Endothelial cell of umbilical vein (primary cell): ENCODE results near the gene ZNF516. TPM values are rescaled to one million over a fixed set of nuclear protein-coding genes. Genes with fewer than 3 reads are reported as not detected.

Experiments
- BruUV-seq: library from RNA; stranded (reverse); fragments of 400-500 nt; replicated peaks from 2 replicates; lab custom pipeline; 2021; lab: Mats Ljungman, UMichigan
- CTCF ChIA-PET: fragments of 300-600, 350-600 bp; sonication (Branson Sonifier 250); formaldehyde crosslinking; loops from one replicate; lab custom pipeline; 2021; ENCODE audit warnings: antibody characterized with exemption, inconsistent platforms; lab: Charles Lee
- POLR2A ChIA-PET: fragments of 300-600, 350-600 bp; sonication (Branson Sonifier 250); formaldehyde crosslinking; loops from one replicate; lab custom pipeline; 2021; ENCODE audit warnings: antibody characterized with exemption, inconsistent platforms; lab: Charles Lee
- DNase-seq: peaks from one replicate; pipeline ENCODE4 v3.0.0-alpha.2; 2011; ENCODE audit warnings: low read depth, low spot score
- FAIRE-seq: peaks from 2 replicates; lab custom pipeline; 2011; peaks lifted over from hg19 to GRCh38; lab: Jason Lieb, UNC
- H2AFZ ChIP-seq: 2 replicates; pipeline ENCODE4 v1.6.0; 2012; ENCODE audit warnings: low read depth, low read length, control low read depth, inconsistent platforms
- H3K27ac ChIP-seq: 2 replicates; pipeline ENCODE4 v1.5.1; 2011; ENCODE audit warnings: low read depth, mild to moderate bottlenecking, control low read depth, low read length, moderate library complexity; ENCODE audit not compliant: insufficient read depth
- H3K27me3 ChIP-seq, 2 experiments: 2 replicates each; pipeline versions ENCODE4 v1.6.0 to v1.6.1; 2011; ENCODE audit warnings: low read length in 2 of 2, mixed read lengths in 1 of 2; ENCODE audit not compliant: control insufficient read depth in 2 of 2, insufficient read depth in 2 of 2
- H3K36me3 ChIP-seq, 2 experiments: 2 replicates in 1 of 2; 3 replicates in 1 of 2; pipeline ENCODE4 v1.5.1; 2011; ENCODE audit warnings: low read length in 2 of 2, mild to moderate bottlenecking in 1 of 2, moderate library complexity in 1 of 2; ENCODE audit not compliant: control insufficient read depth in 2 of 2, insufficient read depth in 2 of 2; ENCODE audit errors: extremely low read depth in 1 of 2
- H3K4me1 ChIP-seq: 3 replicates; pipeline ENCODE4 v1.5.1; 2011; ENCODE audit warnings: mild to moderate bottlenecking, low read length; ENCODE audit not compliant: control insufficient read depth, insufficient read depth; ENCODE audit errors: extremely low read depth
- H3K4me2 ChIP-seq: 2 replicates; pipeline ENCODE4 v1.6.1; 2011; ENCODE audit warnings: low read length, control low read depth, mixed read lengths; ENCODE audit not compliant: insufficient read depth
- H3K4me3 ChIP-seq, 3 experiments: fragments of 200-600 bp in 1 of 3; sonication (generic), shearing (Covaris generic) in 1 of 3; replicated peaks in 1 of 3; 2 replicates each; pipeline ENCODE4 v1.5.1; 2011 to 2016; ENCODE audit warnings: control low read depth in 3 of 3, low read length in 3 of 3, mild to moderate bottlenecking in 2 of 3, inconsistent platforms in 1 of 3, low read depth in 1 of 3, moderate library complexity in 1 of 3; ENCODE audit not compliant: insufficient read depth in 1 of 3
- H3K79me2 ChIP-seq: 2 replicates; pipeline ENCODE4 v1.6.0; 2012; ENCODE audit warnings: low read length, inconsistent platforms; ENCODE audit not compliant: control insufficient read depth, insufficient read depth
- H3K9ac ChIP-seq: replicated peaks from 2 replicates; pipeline ENCODE3; 2011; ENCODE audit warnings: low read length, control low read depth; ENCODE audit not compliant: insufficient read depth; ENCODE audit errors: extremely low read depth
- H3K9me1 ChIP-seq: replicated peaks from 3 replicates; pipeline ENCODE4 v1.6.0; 2011; ENCODE audit warnings: mild to moderate bottlenecking, low read length; ENCODE audit not compliant: control insufficient read depth, insufficient read depth; ENCODE audit errors: extremely low read depth
- H3K9me3 ChIP-seq: replicated peaks from 2 replicates; pipeline ENCODE4 v1.5.1; 2012; ENCODE audit warnings: low read length, inconsistent platforms; ENCODE audit not compliant: control insufficient read depth, insufficient read depth
- H4K20me1 ChIP-seq: replicated peaks from 2 replicates; pipeline ENCODE3; 2011; ENCODE audit warnings: mild to moderate bottlenecking, low read length; ENCODE audit not compliant: control insufficient read depth, insufficient read depth; ENCODE audit errors: extremely low read depth
- CTCF ChIP-seq, 2 donors: IDR thresholded peaks; 1 replicate in 1 of 2; 2 replicates in 1 of 2; pipeline ENCODE4 v1.5.1; 2011; ENCODE audit warnings: low read length in 2 of 2, mild to moderate bottlenecking in 2 of 2, moderate library complexity in 2 of 2, control low read depth in 1 of 2, inconsistent platforms in 1 of 2, low read depth in 1 of 2; ENCODE audit not compliant: insufficient read depth in 1 of 2; ENCODE audit errors: extremely low read depth in 1 of 2
- EZH2 ChIP-seq: IDR thresholded peaks from 2 replicates; pipeline ENCODE4 v1.6.1; 2012; ENCODE audit warnings: borderline replicate concordance, low read depth, mild to moderate bottlenecking, moderate library complexity, low read length, inconsistent platforms; ENCODE audit not compliant: severe bottlenecking
- FOS ChIP-seq: IDR thresholded peaks from 2 replicates; pipeline ENCODE4 v1.6.1; 2011; ENCODE audit warnings: mild to moderate bottlenecking, low read length, moderate library complexity, borderline replicate concordance; ENCODE audit not compliant: insufficient read depth
- GATA2 ChIP-seq: IDR thresholded peaks from 2 replicates; pipeline ENCODE4 v1.7.0; 2011; ENCODE audit warnings: low read depth, mild to moderate bottlenecking, moderate library complexity, mixed read lengths, low read length; ENCODE audit not compliant: insufficient read length, insufficient read depth
- JUN ChIP-seq: IDR thresholded peaks from 2 replicates; pipeline ENCODE4 v1.6.1; 2011; ENCODE audit warnings: borderline replicate concordance, low read depth; ENCODE audit not compliant: insufficient read length, insufficient read depth
- MAX ChIP-seq: IDR thresholded peaks from 2 replicates; pipeline ENCODE4 v1.6.1; 2011; ENCODE audit not compliant: insufficient read depth, insufficient read length
- MYC ChIP-seq: IDR thresholded peaks from one replicate; pipeline ENCODE4 v1.6.1; 2011; ENCODE audit warnings: mild to moderate bottlenecking, low read depth, low read length
- POLR2A ChIP-seq: IDR thresholded peaks from 2 replicates; pipeline ENCODE4 v1.6.1; 2012; ENCODE audit warnings: low read depth, mild to moderate bottlenecking, control low read depth, low read length
- POLR2AphosphoS5 ChIP-seq: IDR thresholded peaks from 2 replicates; pipeline ENCODE4 v1.6.1; 2012; ENCODE audit warnings: low read depth, mild to moderate bottlenecking, control low read depth, low read length, moderate library complexity; ENCODE audit not compliant: insufficient read depth
- dilution Hi-C: fragments of 300-500 bp; cut with MboI; formaldehyde crosslinking; loops from one replicate; pipeline ENCODE4 v1.15.0; 2019; ENCODE audit warnings: low sequenced_read_pairs; ENCODE audit not compliant: extremely low pct_ligation_motif_present
- intact Hi-C: fragments of 100-400 bp; cut with micrococcal nuclease; formaldehyde crosslinking; loops from one replicate; pipeline ENCODE4 v1.10.0; 2022
- polyA plus RNA-seq, 4 experiments: library from polyadenylated mRNA; depleted of rRNA in 3 of 4; stranded (reverse) in 3 of 4; unstranded in 1 of 4; fragments of >200 nt; gene quantifications; 2 replicates each; pipeline versions ENCODE4 v1.2.1 to v1.2.3, GENCODE V29; 2011 to 2012; ENCODE audit warnings: missing spikeins in 1 of 4
- total RNA-seq: library from RNA; stranded (reverse); gene quantifications from 2 replicates; pipeline ENCODE4 v1.2.3, GENCODE V29; 2021

ZNF516 gene
- total and polyA plus RNA-seq, 2 donors (not counting 3 experiments of a cell fraction or from before 2014, with no cell fraction given): 3.6 to 19.1 TPM

GRCh38 chr18:76476665-76477561 is 18.1 kb downstream of the ZNF516 start:
- H3K4me3 ChIP-seq: peak overlapping the region; percentile 15 to 68 (median 32)
- H4K20me1 ChIP-seq: no peaks in the 10 kb centered on the region
- no peaks in the 10 kb centered on the region for H3K27me3 ChIP-seq
- H3K36me3 ChIP-seq: no peaks in the 10 kb centered on the region
- intact Hi-C loops (loop anchor here (1.0 to 2.0 kb wide), 2 partner anchors 14 to 26 kb away; no protein-coding TSS in a partner anchor), dilution Hi-C loops (no loop called here)
- no peak for TF ChIP-seq CTCF (IDR thresholded peaks at IDR 0.05; ENCODE audit: extremely low read depth in 1 of 2, insufficient read depth in 1 of 2, low read depth in 1 of 2, low read length in 2 of 2)
- TF ChIP-seq POLR2AphosphoS5: no peak
- TF ChIP-seq EZH2: no peak
- no peak for TF ChIP-seq GATA2
- peak; percentile 8 for TF ChIP-seq JUN
- no peak for TF ChIP-seq POLR2A
- TF ChIP-seq MYC: no peak
- no peak for TF ChIP-seq MAX
- TF ChIP-seq FOS: peak; percentile 47
- BruUV-seq: no TSS peak
- peaks cover 24% of the 10 kb centered on the region for H3K4me1 ChIP-seq
- H2AFZ ChIP-seq: peak overlapping the region; percentile 33
- POLR2A ChIA-PET: no interaction called here
- DNase-seq (peak; percentile 62), FAIRE-seq (peak; percentile 78)
- peak overlapping the region; percentile 72 for H3K27ac ChIP-seq
- H3K9me1 ChIP-seq: no peaks in the 10 kb centered on the region
- peaks cover 13% of the 10 kb centered on the region for H3K79me2 ChIP-seq
- peak overlapping the region; percentile 56 for H3K9ac ChIP-seq
- peak overlapping the region; percentile 84 for H3K4me2 ChIP-seq
- CTCF ChIA-PET: interaction anchor here (1.2 to 2.1 kb wide), 2 partner anchors 16 to 96 kb away, joined by 3 to 8 read pairs; no protein-coding TSS in a partner anchor
- H3K9me3 ChIP-seq: no peaks in the 10 kb centered on the region
